SKM-1 (cell line): ENCODE results near the gene NMD3.
"Not testable (repeated sequence)": the region's sequence is repeated elsewhere in the genome, so short reads cannot be mapped to it uniquely, and the experiment has no call there.

Experiments used
- DNase-seq: peaks from one replicate; lab custom pipeline; 2025; ENCODE audit not compliant: unreplicated experiment; lab: John Stamatoyannopoulos, UW

Gene NMD3

GRCh38 chr3:161220850-161221753, at the start of gene NMD3:
Gene NMD3 (plus strand): TSS chr3:161221311. CDS start chr3:161222014, 703 bp downstream.
- peak; percentile 78 for DNase-seq

GRCh38 chr3:161171639-161172552, 49.2 kb upstream of the NMD3 start:
- no peak for DNase-seq

GRCh38 chr3:161175506-161175905, 45.6 kb upstream of the NMD3 start:
- DNase-seq, result no peak

- no peak for DNase-seq
Measured at GRCh38 chr3:161177991-161178390, 43.1 kb upstream of the NMD3 start.

GRCh38 chr3:161181371-161181770, 39.7 kb upstream of the NMD3 start:
- not testable (repeated sequence) for DNase-seq

- DNase-seq, result no peak
Measured at GRCh38 chr3:161187046-161187445, 34.1 kb upstream of the NMD3 start.

GRCh38 chr3:161197855-161198850, 23.0 kb upstream of the NMD3 start:
- DNase-seq, result no peak

- no peak for DNase-seq
Measured at GRCh38 chr3:161199926-161200325, 21.2 kb upstream of the NMD3 start.

GRCh38 chr3:161203485-161204098, 17.5 kb upstream of the NMD3 start:
- DNase-seq, result no peak

GRCh38 chr3:161208931-161209330, 12.2 kb upstream of the NMD3 start:
- DNase-seq, result no peak

- no peak for DNase-seq
Measured at GRCh38 chr3:161212171-161212771, 8.8 kb upstream of the NMD3 start.

- no peak for DNase-seq
Measured at GRCh38 chr3:161212906-161213305, 8.2 kb upstream of the NMD3 start.

- DNase-seq, result no peak
Measured at GRCh38 chr3:161213644-161214043, 7.5 kb upstream of the NMD3 start.

- no peak for DNase-seq
Measured at GRCh38 chr3:161215185-161215584, 5.9 kb upstream of the NMD3 start.

- no peak for DNase-seq
Measured at GRCh38 chr3:161217496-161217895, 3.6 kb upstream of the NMD3 start.

GRCh38 chr3:161219495-161219894, 1.6 kb upstream of the NMD3 start:
- DNase-seq, result no peak

- no peak for DNase-seq
Measured at GRCh38 chr3:161221806-161222600, 892 bp downstream of the NMD3 start.

- no peak for DNase-seq
Measured at GRCh38 chr3:161222662-161223061, 1.6 kb downstream of the NMD3 start.

- no peak for DNase-seq
Measured at GRCh38 chr3:161224786-161225185, 3.7 kb downstream of the NMD3 start.
